ENCODE measurements around the gene EGFL6.

DNA sequence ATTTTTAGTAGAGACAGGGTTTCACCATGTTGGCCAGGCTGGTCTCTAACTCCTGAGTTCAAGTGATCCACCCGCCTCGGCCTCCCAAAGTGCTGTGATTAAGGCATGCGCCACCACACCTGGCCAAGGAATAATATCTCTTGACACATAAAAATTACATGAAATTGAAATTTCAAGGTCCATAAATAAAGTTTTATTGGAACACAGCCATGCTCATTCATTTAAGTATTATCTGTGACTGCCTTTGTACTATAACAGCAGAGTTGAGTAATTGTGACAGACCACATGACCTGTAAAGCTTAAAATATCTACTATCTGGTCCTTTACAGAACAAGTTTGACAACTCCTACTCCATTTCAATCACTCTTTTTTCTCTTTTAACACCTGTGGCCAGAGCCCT, 17.8 kb upstream of the EGFL6 start:
- TF ChIP-seq, protein P1, sequence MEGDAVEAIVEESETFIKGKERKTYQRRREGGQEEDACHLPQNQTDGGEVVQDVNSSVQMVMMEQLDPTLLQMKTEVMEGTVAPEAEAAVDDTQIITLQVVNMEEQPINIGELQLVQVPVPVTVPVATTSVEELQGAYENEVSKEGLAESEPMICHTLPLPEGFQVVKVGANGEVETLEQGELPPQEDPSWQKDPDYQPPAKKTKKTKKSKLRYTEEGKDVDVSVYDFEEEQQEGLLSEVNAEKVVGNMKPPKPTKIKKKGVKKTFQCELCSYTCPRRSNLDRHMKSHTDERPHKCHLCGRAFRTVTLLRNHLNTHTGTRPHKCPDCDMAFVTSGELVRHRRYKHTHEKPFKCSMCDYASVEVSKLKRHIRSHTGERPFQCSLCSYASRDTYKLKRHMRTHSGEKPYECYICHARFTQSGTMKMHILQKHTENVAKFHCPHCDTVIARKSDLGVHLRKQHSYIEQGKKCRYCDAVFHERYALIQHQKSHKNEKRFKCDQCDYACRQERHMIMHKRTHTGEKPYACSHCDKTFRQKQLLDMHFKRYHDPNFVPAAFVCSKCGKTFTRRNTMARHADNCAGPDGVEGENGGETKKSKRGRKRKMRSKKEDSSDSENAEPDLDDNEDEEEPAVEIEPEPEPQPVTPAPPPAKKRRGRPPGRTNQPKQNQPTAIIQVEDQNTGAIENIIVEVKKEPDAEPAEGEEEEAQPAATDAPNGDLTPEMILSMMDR (conservative IDR thresholded peaks at IDR 0.05; ENCODE audit: low read length): no peak
- no peak for TF ChIP-seq EZH2phosphoT487 (IDR thresholded peaks at IDR 0.05; ENCODE audit: borderline replicate concordance, low read depth, low read length)

Measured in OCI-LY7 (cell line).